Omental fat pad (tissue), 4 donors: Measurements from ENCODE around the gene MTCL1. TPM values are rescaled to one million over a fixed set of nuclear protein-coding genes. Genes with fewer than 3 reads are reported as not detected.

Source experiments
- small RNA-seq: library from RNA; depleted of rRNA; stranded (forward); fragments of <200 nt; gene quantifications from one replicate; pipeline ENCODE3, GENCODE V24; 2016
- total RNA-seq, 4 donors: library from RNA; depleted of rRNA; stranded (reverse); fragments of >200 nt; gene quantifications; one replicate each; pipeline ENCODE4 v1.1.0, GENCODE V29; 2016

MTCL1 gene
- total RNA-seq, 4 donors from 2014 or later, result 1.6 to 3.5 (median 2.0) TPM

Small RNA genes within 50 kb of the gene (small RNA-seq; reads per million reads assigned to genes)
- gene RF00019, result not detected

Other genes starting within 250 kb of the MTCL1 start
- 10 to 100 TPM; 32.4 to 74.7 (median 41.3) TPM for gene RAB12, start 96.1 kb upstream of the MTCL1 start, total RNA-seq